Measurements from ENCODE around the gene CFDP1. TPM values are rescaled to one million over a fixed set of nuclear protein-coding genes. Genes with fewer than 3 reads are reported as not detected.

Gene CFDP1
- total RNA-seq, 2 experiments from 2014 or later: 37.6 to 41.3 TPM

GRCh38 chr16:75264999-75265910, 168.0 kb downstream of the CFDP1 start:
- intact Hi-C loops (cut with micrococcal nuclease): no loop called here
- CTCF ChIA-PET: no interaction called here
- Mint-ChIP-seq H3K27me3 (peaks cover 30% of the 10 kb centered on the region), H3K9me3 (no peaks in the 10 kb centered on the region), H3K36me3 (no peaks in the 10 kb centered on the region), H3K4me1 (ENCODE audit: low read depth) (peaks cover 6% of the 10 kb centered on the region), H3K27ac (no peak overlapping the region), H3K4me3 (no peak overlapping the region)
- POLR2A ChIA-PET: interaction anchor here (0.8 kb wide), 1 partner anchor 78 kb away, joined by 3 read pairs; no protein-coding TSS in a partner anchor
- no peak for DNase-seq

GRCh38 chr16:75264457-75264998, 168.8 kb downstream of the CFDP1 start:
- CTCF ChIA-PET: no interaction called here
- POLR2A ChIA-PET: interaction anchor here (0.8 kb wide), 1 partner anchor 79 kb away, joined by 3 read pairs; no protein-coding TSS in a partner anchor
- intact Hi-C loops (cut with micrococcal nuclease): no loop called here
- DNase-seq: no peak
- peaks cover 6% of the 10 kb centered on the region for H3K4me1 Mint-ChIP-seq (ENCODE audit: low read depth)
- peak overlapping the region; percentile 24 for H3K4me3 Mint-ChIP-seq
- H3K27ac Mint-ChIP-seq: no peak overlapping the region
- no peaks in the 10 kb centered on the region for H3K36me3 Mint-ChIP-seq
- H3K9me3 Mint-ChIP-seq: no peaks in the 10 kb centered on the region
- peaks cover 30% of the 10 kb centered on the region for H3K27me3 Mint-ChIP-seq

GRCh38 chr16:75263963-75264445, 169.3 kb downstream of the CFDP1 start:
- peak overlapping the region; percentile 24 for H3K4me3 Mint-ChIP-seq
- CTCF ChIA-PET: no interaction called here
- intact Hi-C loops (cut with micrococcal nuclease): no loop called here
- no peak for DNase-seq
- H3K27ac Mint-ChIP-seq: no peak overlapping the region
- no peaks in the 10 kb centered on the region for H3K36me3 Mint-ChIP-seq
- peaks cover 6% of the 10 kb centered on the region for H3K4me1 Mint-ChIP-seq (ENCODE audit: low read depth)
- no peaks in the 10 kb centered on the region for H3K9me3 Mint-ChIP-seq
- peaks cover 30% of the 10 kb centered on the region for H3K27me3 Mint-ChIP-seq
- POLR2A ChIA-PET: no interaction called here

DNA sequence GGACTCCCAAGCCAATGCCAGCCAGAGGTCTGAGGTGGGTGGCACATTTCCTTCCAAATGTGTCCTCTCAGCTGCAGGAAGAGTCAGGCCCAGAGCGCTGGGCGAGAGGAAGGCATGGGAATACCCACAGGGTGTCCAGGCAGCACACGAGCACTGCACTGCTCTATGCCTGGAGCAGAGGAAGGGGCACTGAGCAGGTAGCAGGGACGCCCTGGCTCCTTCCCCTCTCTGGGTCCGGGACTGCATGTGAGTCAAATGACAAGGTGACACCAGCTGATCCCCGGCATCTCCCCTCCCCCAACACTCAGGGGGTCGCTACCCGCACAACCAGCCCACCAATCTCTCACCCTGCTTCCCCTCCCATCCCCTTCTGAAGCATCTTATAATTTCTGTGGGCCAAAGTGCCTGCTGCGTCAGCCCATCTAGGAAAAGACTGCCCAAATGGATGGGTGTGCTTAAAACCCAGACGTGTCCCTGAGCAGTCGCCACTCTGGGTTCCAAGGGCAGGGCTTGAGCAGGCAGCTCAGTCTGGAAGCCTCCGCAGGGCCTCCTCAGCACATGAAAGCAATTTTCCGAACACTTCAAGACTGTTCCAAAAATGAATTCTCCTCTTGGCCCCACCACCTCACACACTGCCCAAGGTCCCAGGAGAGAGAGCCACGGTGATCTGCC, 169.9 kb downstream of the CFDP1 start:
- CTCF ChIA-PET: no interaction called here
- POLR2A ChIA-PET: no interaction called here
- peaks cover 30% of the 10 kb centered on the region for H3K27me3 Mint-ChIP-seq
- no peak overlapping the region for H3K4me3 Mint-ChIP-seq
- intact Hi-C loops (cut with micrococcal nuclease): no loop called here
- H3K9me3 Mint-ChIP-seq: no peaks in the 10 kb centered on the region
- H3K4me1 Mint-ChIP-seq (ENCODE audit: low read depth): peaks cover 6% of the 10 kb centered on the region
- peak; percentile 8 for DNase-seq
- no peaks in the 10 kb centered on the region for H3K36me3 Mint-ChIP-seq
- no peak overlapping the region for H3K27ac Mint-ChIP-seq

DNA sequence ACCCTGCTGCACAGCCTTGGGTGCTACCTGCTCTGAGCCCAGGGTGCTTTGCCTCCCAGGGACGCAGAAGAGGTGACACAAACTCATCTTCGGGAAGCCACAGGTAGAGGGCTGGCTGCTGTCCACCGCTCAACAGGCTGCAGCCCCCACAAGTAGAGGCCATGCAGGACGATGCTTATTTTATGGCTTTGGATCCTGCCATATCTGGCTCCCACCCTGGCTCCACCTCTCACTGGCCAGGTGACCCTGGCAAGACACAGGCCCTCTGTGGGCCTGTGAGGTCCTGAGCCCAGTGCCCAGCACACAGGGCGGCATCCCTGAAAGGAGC, 170.5 kb downstream of the CFDP1 start:
- no peak overlapping the region for H3K27ac Mint-ChIP-seq
- ChIA-PET POLR2A (no interaction called here), CTCF (no interaction called here)
- peaks cover 6% of the 10 kb centered on the region for H3K4me1 Mint-ChIP-seq (ENCODE audit: low read depth)
- DNase-seq: no peak
- H3K4me3 Mint-ChIP-seq: no peak overlapping the region
- no peaks in the 10 kb centered on the region for H3K9me3 Mint-ChIP-seq
- no peaks in the 10 kb centered on the region for H3K36me3 Mint-ChIP-seq
- H3K27me3 Mint-ChIP-seq: peaks cover 34% of the 10 kb centered on the region
- intact Hi-C loops (cut with micrococcal nuclease): no loop called here

DNA sequence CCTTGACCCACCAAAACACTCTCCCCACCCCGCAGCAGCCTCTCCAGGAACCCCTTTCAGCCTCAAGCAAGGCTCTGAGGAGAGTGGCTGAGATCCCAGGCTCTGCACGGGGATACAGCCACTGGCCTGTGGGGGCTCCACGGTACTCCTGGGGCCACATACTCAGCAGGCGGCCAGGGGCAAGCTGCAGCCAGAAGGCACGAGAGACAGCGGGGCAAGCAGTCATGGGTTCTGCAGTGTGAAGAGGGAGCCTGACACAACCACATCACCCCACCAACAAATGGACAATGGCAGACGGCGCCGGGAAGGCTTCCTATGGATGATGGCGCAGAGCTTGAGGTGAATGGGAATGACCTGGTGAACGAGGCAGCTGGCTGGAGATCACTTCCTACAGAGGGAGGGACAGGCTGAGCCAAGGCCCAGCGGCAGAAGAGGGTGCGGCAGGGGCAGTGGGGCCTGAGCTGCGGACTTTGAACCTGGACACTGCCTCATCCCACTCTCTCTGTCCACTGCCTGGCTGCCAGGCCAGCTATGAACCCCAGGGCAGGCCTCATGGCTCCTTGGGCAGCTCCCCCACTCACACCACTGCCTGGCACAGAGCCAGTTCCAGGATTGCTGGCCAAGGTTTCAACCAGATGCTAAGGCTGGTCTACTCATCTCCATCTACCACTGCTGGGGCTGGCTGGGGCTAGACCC, 171.1 kb downstream of the CFDP1 start:
- intact Hi-C loops (cut with micrococcal nuclease): no loop called here
- H3K9me3 Mint-ChIP-seq: no peaks in the 10 kb centered on the region
- no peaks in the 10 kb centered on the region for H3K36me3 Mint-ChIP-seq
- peaks cover 6% of the 10 kb centered on the region for H3K4me1 Mint-ChIP-seq (ENCODE audit: low read depth)
- peak; percentile 6 for DNase-seq
- H3K4me3 Mint-ChIP-seq: no peak overlapping the region
- no peak overlapping the region for H3K27ac Mint-ChIP-seq
- POLR2A ChIA-PET: no interaction called here
- H3K27me3 Mint-ChIP-seq: peaks cover 34% of the 10 kb centered on the region
- CTCF ChIA-PET: no interaction called here

DNA sequence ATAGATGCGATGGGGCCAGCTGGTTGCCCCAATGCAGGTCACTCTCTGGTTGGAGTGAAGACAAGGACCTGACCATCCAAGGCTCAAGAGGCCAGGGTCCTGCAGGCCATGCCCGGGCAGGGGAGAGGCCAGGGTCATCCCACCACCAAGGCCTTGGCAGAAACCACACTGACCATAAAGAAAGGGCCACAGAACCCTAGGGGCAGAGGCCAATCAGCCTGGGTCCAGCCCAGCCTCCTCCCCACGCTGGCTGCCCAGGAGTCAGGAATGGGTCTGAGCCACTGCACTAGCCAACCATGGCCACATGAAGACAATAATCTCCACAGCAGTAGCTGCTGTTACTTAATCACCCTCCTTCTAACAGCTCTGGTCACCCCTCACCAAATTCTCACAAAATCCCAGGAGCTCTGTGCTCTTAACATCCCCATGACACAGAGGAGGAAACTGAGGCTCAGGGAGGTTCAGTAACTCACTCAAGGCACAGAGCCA, 171.7 kb downstream of the CFDP1 start:
- H3K36me3 Mint-ChIP-seq: no peaks in the 10 kb centered on the region
- peaks cover 6% of the 10 kb centered on the region for H3K4me1 Mint-ChIP-seq (ENCODE audit: low read depth)
- no peak for DNase-seq
- POLR2A ChIA-PET: no interaction called here
- H3K4me3 Mint-ChIP-seq: no peak overlapping the region
- H3K27me3 Mint-ChIP-seq: peaks cover 30% of the 10 kb centered on the region
- CTCF ChIA-PET: no interaction called here
- intact Hi-C loops (cut with micrococcal nuclease): no loop called here
- no peak overlapping the region for H3K27ac Mint-ChIP-seq
- no peaks in the 10 kb centered on the region for H3K9me3 Mint-ChIP-seq

DNA sequence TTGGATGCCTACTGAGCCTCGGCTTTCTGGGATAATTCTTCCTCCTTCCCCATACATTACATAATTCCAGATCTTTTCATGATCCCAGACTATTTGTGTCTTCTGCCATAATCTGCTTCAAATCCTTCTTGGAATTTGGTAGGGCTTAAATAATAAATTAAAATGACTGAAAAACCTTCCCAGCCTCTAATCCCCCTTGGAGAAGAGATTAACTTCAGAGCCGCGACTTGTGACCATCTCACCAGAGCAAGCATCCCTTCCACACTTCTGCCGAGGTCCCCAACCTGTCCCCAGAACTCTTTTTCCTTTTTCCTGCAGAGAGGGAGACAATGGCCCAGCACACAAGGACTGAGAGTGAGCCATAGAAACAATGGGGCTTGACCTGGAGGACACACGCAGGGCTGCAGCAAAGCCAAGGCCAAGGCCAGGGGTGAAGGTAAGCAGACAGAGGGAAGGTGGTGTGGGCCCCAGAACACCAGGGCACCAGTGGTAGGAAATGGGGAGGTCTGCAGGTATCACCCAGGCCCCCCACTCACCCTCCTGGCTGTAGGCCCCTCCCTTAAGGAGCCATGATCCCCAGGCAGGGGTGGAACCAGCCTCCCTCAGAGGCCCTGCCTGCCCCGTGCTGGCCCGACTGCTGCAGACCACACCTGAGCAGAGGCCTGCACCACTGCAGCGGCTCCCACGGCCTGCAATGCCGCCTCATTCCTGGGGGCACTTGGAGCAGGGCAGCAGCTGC, 172.3 kb downstream of the CFDP1 start:
- POLR2A ChIA-PET: no interaction called here
- H3K4me3 Mint-ChIP-seq: no peak overlapping the region
- DNase-seq: no peak
- CTCF ChIA-PET: no interaction called here
- peaks cover 26% of the 10 kb centered on the region for H3K27me3 Mint-ChIP-seq
- intact Hi-C loops (cut with micrococcal nuclease): no loop called here
- H3K4me1 Mint-ChIP-seq (ENCODE audit: low read depth): peaks cover 2% of the 10 kb centered on the region
- H3K27ac Mint-ChIP-seq: no peak overlapping the region
- H3K9me3 Mint-ChIP-seq: no peaks in the 10 kb centered on the region
- H3K36me3 Mint-ChIP-seq: no peaks in the 10 kb centered on the region

- intact Hi-C loops (cut with micrococcal nuclease): no loop called here
- Mint-ChIP-seq H3K4me3 (no peak overlapping the region), H3K27me3 (peaks cover 24% of the 10 kb centered on the region), H3K27ac (no peak overlapping the region), H3K36me3 (no peaks in the 10 kb centered on the region), H3K9me3 (no peaks in the 10 kb centered on the region), H3K4me1 (ENCODE audit: low read depth) (no peaks in the 10 kb centered on the region)
- DNase-seq: no peak
- ChIA-PET POLR2A (no interaction called here), CTCF (no interaction called here)
These were observed 174.5 kb downstream of the CFDP1 start for GRCh38 chr16:75258807-75259141.

DNA sequence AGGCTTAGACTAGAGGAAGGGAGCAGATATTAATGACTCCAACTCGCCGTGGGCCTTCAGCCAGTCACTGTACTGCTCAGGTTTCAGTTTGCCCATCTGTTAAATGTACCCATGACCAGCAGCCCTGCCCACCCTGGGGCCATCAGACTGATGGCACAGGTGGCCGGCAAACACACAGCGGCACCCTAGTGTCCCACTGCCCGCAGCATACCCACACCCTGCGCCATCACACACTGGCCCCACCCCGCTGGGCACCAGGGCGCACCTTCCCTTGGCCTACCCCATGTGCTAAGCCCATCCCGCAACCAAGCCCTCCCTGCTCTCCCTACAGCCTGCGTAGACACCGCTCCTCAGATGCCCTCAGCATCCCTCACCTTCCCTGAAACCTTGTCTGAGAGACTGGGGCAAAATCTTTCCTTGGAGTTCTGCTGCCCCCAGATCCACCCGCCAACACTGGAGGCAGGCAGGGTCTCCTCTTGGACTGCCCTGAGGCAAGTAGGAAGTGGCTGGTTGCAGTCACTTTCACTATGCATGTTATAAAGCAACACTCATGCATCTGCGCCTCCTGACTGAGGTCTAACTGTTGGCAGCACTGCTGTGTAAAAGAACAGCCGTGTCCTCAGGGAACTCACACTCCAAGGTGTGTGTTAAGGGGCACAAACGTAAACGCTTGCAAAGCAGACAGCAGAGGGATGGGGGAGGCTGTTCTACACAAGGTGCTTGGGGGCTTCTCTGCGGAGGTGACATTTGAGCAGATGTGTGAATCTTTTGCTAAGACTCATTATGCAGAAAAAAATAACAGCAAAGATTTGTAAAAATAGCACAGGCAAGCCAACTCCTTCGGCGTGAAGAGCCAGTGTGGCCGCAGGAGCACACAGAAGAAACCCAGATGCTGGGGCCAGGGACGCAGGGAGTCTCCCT, 175.2 kb downstream of the CFDP1 start:
- DNase-seq: no peak
- peaks cover 22% of the 10 kb centered on the region for H3K27me3 Mint-ChIP-seq
- H3K9me3 Mint-ChIP-seq: no peaks in the 10 kb centered on the region
- no peaks in the 10 kb centered on the region for H3K36me3 Mint-ChIP-seq
- POLR2A ChIA-PET: no interaction called here
- intact Hi-C loops (cut with micrococcal nuclease): no loop called here
- H3K27ac Mint-ChIP-seq: no peak overlapping the region
- H3K4me3 Mint-ChIP-seq: no peak overlapping the region
- no peaks in the 10 kb centered on the region for H3K4me1 Mint-ChIP-seq (ENCODE audit: low read depth)
- CTCF ChIA-PET: no interaction called here

- ChIA-PET CTCF (no interaction called here), POLR2A (no interaction called here)
- H3K36me3 Mint-ChIP-seq: no peaks in the 10 kb centered on the region
- no peak for DNase-seq
- intact Hi-C loops (cut with micrococcal nuclease): no loop called here
- H3K9me3 Mint-ChIP-seq: no peaks in the 10 kb centered on the region
- no peak overlapping the region for H3K27ac Mint-ChIP-seq
- peaks cover 27% of the 10 kb centered on the region for H3K27me3 Mint-ChIP-seq
- H3K4me1 Mint-ChIP-seq (ENCODE audit: low read depth): no peaks in the 10 kb centered on the region
- H3K4me3 Mint-ChIP-seq: no peak overlapping the region
These were observed 176.5 kb downstream of the CFDP1 start for GRCh38 chr16:75256696-75257343.
